ENCODE measurements around the gene ZMAT5. TPM values are rescaled to one million over a fixed set of nuclear protein-coding genes. Genes with fewer than 3 reads are reported as not detected.

ZMAT5 gene
- total RNA-seq, 1 donor from 2014 or later, result 16.9 TPM

- no peak overlapping the region for H3K27ac Mint-ChIP-seq (ENCODE audit: unreplicated experiment)
- DNase-seq, result no peak
- H3K27me3 Mint-ChIP-seq (ENCODE audit: unreplicated experiment), result peaks cover 8% of the 10 kb centered on the region
- no peak overlapping the region for H3K4me3 Mint-ChIP-seq (ENCODE audit: unreplicated experiment)
- no peaks in the 10 kb centered on the region for H3K36me3 Mint-ChIP-seq (ENCODE audit: unreplicated experiment)
- no peak for TF ChIP-seq CTCF (IDR thresholded peaks at IDR 0.05; ENCODE audit: partially characterized antibody, unreplicated experiment)
- H3K4me1 Mint-ChIP-seq (ENCODE audit: low read depth, unreplicated experiment), result peaks cover 5% of the 10 kb centered on the region
- H3K9me3 Mint-ChIP-seq (ENCODE audit: unreplicated experiment), result peaks cover 3% of the 10 kb centered on the region
These were observed 12.8 kb downstream of the ZMAT5 start for GRCh38 chr22:29753808-29754657.

GRCh38 chr22:29751669-29752068 is 15.1 kb downstream of the ZMAT5 start:
- peaks cover 3% of the 10 kb centered on the region for H3K9me3 Mint-ChIP-seq (ENCODE audit: unreplicated experiment)
- no peak overlapping the region for H3K27ac Mint-ChIP-seq (ENCODE audit: unreplicated experiment)
- DNase-seq, result no peak

GRCh38 chr22:29750559-29751538 is 16.0 kb downstream of the ZMAT5 start:
- no peak for DNase-seq
- H3K27ac Mint-ChIP-seq (ENCODE audit: unreplicated experiment), result no peak overlapping the region
- peaks cover 3% of the 10 kb centered on the region for H3K9me3 Mint-ChIP-seq (ENCODE audit: unreplicated experiment)
- H3K27me3 Mint-ChIP-seq (ENCODE audit: unreplicated experiment), result peaks cover 11% of the 10 kb centered on the region
- TF ChIP-seq CTCF (IDR thresholded peaks at IDR 0.05; ENCODE audit: partially characterized antibody, unreplicated experiment), result no peak
- H3K4me3 Mint-ChIP-seq (ENCODE audit: unreplicated experiment), result no peak overlapping the region
- H3K36me3 Mint-ChIP-seq (ENCODE audit: unreplicated experiment), result no peaks in the 10 kb centered on the region
- no peaks in the 10 kb centered on the region for H3K4me1 Mint-ChIP-seq (ENCODE audit: low read depth, unreplicated experiment)

More at GRCh38 chr22:29751669-29752068, 15.1 kb downstream of the ZMAT5 start:
- TF ChIP-seq CTCF (IDR thresholded peaks at IDR 0.05; ENCODE audit: partially characterized antibody, unreplicated experiment), result no peak
- Mint-ChIP-seq H3K27me3 (ENCODE audit: unreplicated experiment) (peaks cover 11% of the 10 kb centered on the region), H3K4me3 (ENCODE audit: unreplicated experiment) (no peak overlapping the region), H3K36me3 (ENCODE audit: unreplicated experiment) (no peaks in the 10 kb centered on the region), H3K4me1 (ENCODE audit: low read depth, unreplicated experiment) (no peaks in the 10 kb centered on the region)

GRCh38 chr22:29750029-29750428 is 16.8 kb downstream of the ZMAT5 start:
- no peak for DNase-seq
- H3K9me3 Mint-ChIP-seq (ENCODE audit: unreplicated experiment), result peaks cover 3% of the 10 kb centered on the region
- TF ChIP-seq CTCF (IDR thresholded peaks at IDR 0.05; ENCODE audit: partially characterized antibody, unreplicated experiment), result no peak
- H3K27me3 Mint-ChIP-seq (ENCODE audit: unreplicated experiment), result peaks cover 9% of the 10 kb centered on the region
- no peaks in the 10 kb centered on the region for H3K36me3 Mint-ChIP-seq (ENCODE audit: unreplicated experiment)
- H3K27ac Mint-ChIP-seq (ENCODE audit: unreplicated experiment), result no peak overlapping the region
- H3K4me1 Mint-ChIP-seq (ENCODE audit: low read depth, unreplicated experiment), result no peaks in the 10 kb centered on the region
- no peak overlapping the region for H3K4me3 Mint-ChIP-seq (ENCODE audit: unreplicated experiment)
